Measurements from ENCODE around the gene CLTCL1. TPM values are rescaled to one million over a fixed set of nuclear protein-coding genes. Genes with fewer than 3 reads are reported as not detected.

CLTCL1 gene
- 1 to 10 TPM; 3.5 to 6.6 (median 5.7) TPM for total RNA-seq
- long read RNA-seq, full-length matches to known transcripts: 1 of 2 reads
- long read RNA-seq, partial matches to known transcripts: 1 of 2 reads
- long read RNA-seq, other reads (novel, unspliced or antisense): 0 of 2 reads

- intact Hi-C loops (cut with DNase I): no loop called here
- 0% methylated on average over 18 of the region's 74 CpGs for WGBS (ENCODE audit: insufficient coverage, low coverage, low lambda C conversion rate, missing lambda C conversion rate)
- H3K27ac ChIP-seq: peak within 1 kb of the TSS; percentile 75 to 79 (median 77)
- ATAC-seq: peak; percentile 77 to 93 (median 86)
- no peaks in the 10 kb centered on the region for H3K27me3 ChIP-seq
- peak; percentile 89 to 91 (median 91) for DNase-seq
- H3K36me3 ChIP-seq: no peaks in the 10 kb centered on the region
- peaks cover 0 to 4% (median 0%) of the 10 kb centered on the region in 4 donors for H3K4me1 ChIP-seq
- no peaks in the 10 kb centered on the region for H3K9me3 ChIP-seq
- H3K4me3 ChIP-seq: peak within 1 kb of the TSS; percentile 86 to 96 (median 90)
- TF ChIP-seq CTCF (IDR thresholded peaks at IDR 0.05): no peak
- peak; percentile 62 for TF ChIP-seq POLR2A (IDR thresholded peaks at IDR 0.05)
Measured at GRCh38 chr22:19291580-19292457, at the start of gene CLTCL1. TSS of gene CLTCL1 (minus strand) at chr22:19291719. CDS start at chr22:19291641, 78 bp downstream.

DNA sequence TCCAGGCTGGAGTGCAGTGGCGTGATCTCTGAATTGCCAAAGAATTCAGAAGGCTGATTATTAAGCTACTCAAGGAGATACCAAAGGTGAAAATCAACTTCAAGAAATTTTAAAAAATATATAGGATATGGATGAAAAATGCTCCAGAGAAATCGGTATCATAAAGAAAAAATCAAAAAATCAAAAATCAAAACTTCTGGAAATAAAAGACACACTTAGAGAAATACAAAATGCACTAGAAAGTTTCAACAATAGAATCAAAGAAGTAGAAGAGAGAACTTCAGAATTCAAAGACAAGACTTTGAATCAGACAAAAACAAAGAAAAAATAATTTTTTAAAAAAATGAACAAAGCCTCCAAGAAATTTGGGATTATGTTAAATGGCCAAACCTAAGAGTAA lies 45.6 kb upstream of the CLTCL1 start:
- Histone ChIP-seq H3K36me3 (peaks cover 0 to 37% (median 12%) of the 10 kb centered on the region in 4 donors), H3K27ac (peak overlapping the region in 1 of 3 donors; percentile 50), H3K9me3 (peaks cover 0 to 3% (median 0%) of the 10 kb centered on the region in 4 donors), H3K27me3 (no peaks in the 10 kb centered on the region), H3K4me3 (no peak overlapping the region), H3K4me1 (peaks cover 0 to 7% (median 3%) of the 10 kb centered on the region in 4 donors)
- DNase-seq: no peak
- ATAC-seq: no peak
- intact Hi-C loops (cut with DNase I): no loop called here
- 94% methylated on average over 2 of the region's 2 CpGs for WGBS (ENCODE audit: insufficient coverage, low coverage, low lambda C conversion rate, missing lambda C conversion rate)
- TF ChIP-seq POLR2A (IDR thresholded peaks at IDR 0.05) (no peak), CTCF (IDR thresholded peaks at IDR 0.05) (no peak)

- no peak for DNase-seq
- 53% methylated on average over 3 of the region's 7 CpGs for WGBS (ENCODE audit: insufficient coverage, low coverage, low lambda C conversion rate, missing lambda C conversion rate)
- intact Hi-C loops (cut with DNase I): no loop called here
Measured at GRCh38 chr22:19336133-19337075, 44.9 kb upstream of the CLTCL1 start.

More at GRCh38 chr22:19336133-19337075, 44.9 kb upstream of the CLTCL1 start:
- Histone ChIP-seq H3K4me1 (peaks cover 0 to 7% (median 3%) of the 10 kb centered on the region in 4 donors), H3K9me3 (peaks cover 0 to 3% (median 0%) of the 10 kb centered on the region in 4 donors), H3K4me3 (no peak overlapping the region), H3K27ac (peak overlapping the region in 1 of 3 donors; percentile 50), H3K27me3 (no peaks in the 10 kb centered on the region), H3K36me3 (peaks cover 0 to 43% (median 15%) of the 10 kb centered on the region in 4 donors)
- TF ChIP-seq CTCF (IDR thresholded peaks at IDR 0.05): no peak
- no peak for TF ChIP-seq POLR2A (IDR thresholded peaks at IDR 0.05)
- peak in 3 of 4 donors; percentile 36 to 95 (median 57) for ATAC-seq

Measured in right lobe of liver (tissue), 6 donors.